ENCODE measurements around the gene PAFAH2.
A peak's percentile ranks its signal among the peaks of the same experiment; 100 is the strongest.
"Not testable (repeated sequence)": the region's sequence is repeated elsewhere in the genome, so short reads cannot be mapped to it uniquely, and the experiment has no call there.

Gene PAFAH2

DNA sequence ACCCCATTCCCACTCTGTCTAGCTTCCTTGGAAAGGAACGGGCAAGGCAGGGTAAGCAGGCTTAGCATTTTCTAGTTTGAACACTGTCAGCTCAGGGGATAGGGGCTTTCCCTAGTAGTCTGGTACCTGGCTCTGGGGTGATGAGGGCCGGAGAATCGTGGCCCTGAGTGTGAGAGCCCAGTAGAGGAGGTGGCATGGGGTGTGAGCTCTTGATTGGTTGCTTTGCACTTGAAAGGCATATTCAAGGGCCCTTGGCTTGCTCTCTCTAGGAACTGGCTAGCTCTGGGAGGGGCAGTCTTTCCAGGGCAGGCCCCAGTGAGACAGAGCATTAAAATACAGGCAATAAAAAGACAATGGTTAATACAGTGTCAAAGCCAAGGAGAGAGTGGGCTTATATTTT is 13.0 kb upstream of the PAFAH2 start:
- DNase-seq (ENCODE audit: low read depth) = no peak

GRCh38 chr1:26009796-26010447 is 12.1 kb upstream of the PAFAH2 start:
- no peak for DNase-seq (ENCODE audit: low read depth)

- no peak for DNase-seq (ENCODE audit: low read depth)
These were observed 8.8 kb upstream of the PAFAH2 start for GRCh38 chr1:26006710-26007109.

GRCh38 chr1:26005434-26006105 is 7.7 kb upstream of the PAFAH2 start:
- no peak for DNase-seq (ENCODE audit: low read depth)

GRCh38 chr1:26003756-26004155 is 5.9 kb upstream of the PAFAH2 start:
- no peak for DNase-seq (ENCODE audit: low read depth)

DNA sequence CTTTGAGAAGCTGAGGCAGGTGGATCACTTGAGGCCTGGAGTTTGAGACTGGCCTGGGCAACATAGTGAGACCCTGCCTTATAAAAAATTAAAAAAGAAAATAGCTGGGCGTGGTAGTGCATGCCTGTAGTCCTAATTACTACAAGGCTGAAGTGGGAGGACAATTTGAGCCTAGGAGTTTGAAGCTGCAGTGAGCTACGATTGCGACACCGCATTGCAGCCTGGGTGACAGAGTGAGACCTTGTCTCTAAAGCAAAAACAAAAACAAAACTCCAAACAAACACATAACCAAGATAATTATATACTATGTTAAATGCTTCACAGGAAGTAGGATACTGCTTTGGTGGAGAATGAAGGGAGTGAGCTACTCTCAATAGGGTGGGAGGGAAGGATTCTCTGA is 5.4 kb upstream of the PAFAH2 start:
- no peak for DNase-seq (ENCODE audit: low read depth)

DNA sequence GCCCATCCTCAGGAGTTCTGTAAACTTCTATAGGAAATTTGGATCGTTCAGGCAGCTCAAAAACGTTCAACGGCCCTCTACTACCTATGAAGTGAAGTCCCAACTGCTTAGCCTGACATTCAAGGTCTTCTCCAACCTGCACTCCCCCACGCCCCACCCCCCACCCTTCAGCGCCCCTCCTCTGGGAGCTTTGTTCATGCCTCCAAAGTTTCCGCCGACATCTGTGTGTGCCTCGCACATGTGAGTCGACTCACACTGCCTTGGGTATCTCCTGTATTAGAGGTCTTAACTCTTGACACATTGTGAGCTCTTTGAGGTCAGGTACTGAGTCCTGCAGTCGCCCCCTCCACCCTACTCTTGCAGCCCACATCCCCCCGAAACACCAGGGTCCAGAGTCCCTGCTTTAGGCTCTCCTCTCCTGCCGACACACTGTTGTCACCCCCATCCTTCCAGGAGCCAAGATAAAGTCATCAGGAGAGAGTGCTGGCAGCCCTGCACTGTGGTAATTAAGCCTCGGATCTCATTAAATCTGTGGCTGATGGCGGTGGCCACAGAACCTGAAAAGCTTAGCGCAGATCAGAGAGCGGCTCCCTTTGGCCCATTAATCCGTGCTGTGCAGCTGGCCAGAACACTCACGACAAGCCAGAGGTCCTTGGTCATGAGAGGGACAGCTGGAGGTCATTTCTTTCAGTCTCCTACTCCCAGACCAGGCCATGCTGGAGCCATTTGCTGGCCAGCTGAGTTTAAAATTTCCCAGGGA is 1.4 kb upstream of the PAFAH2 start:
- DNase-seq (ENCODE audit: low read depth) = no peak

DNA sequence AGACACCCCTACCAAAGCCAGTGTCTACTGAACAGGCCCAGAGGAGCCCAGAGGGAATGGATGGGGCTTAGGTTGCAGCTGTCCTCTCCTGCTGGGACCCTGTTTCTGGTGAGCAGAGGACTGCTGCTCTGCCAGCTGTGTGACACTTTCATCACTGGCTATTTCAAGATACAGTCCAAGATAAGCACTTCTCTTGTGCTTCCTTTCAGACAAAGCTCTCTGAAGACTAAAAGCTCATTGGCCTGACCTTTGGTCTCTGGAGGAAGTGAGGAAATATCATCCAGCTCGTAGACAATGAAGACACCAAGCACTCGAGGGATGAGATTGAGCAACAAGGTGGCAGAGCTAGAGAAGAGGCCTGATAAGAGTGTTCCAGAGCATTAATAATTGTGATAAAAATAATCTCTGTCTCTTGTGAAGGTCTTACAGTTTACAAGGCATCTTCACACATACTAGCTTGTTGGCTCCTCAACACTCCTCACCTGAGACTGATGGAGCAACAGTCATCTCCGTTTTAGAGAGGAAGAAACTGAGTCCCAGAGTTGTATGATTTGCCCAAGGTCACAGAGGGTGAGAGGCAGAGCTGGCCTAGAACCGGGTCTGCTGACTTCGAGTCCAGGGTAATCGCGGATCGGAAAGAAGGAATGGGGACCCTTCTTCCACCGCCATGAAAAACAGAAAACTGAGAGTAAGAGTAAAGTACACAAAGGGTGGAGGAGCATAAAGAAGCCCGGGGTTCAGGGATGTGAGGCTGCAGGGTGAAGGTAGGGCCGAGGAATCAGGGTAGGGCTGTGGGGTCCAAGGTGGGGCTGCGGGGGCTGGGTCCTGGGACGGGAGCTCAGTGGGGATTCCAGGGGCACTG is 666 bp downstream of the PAFAH2 start:
- no peak for DNase-seq (ENCODE audit: low read depth)

DNA sequence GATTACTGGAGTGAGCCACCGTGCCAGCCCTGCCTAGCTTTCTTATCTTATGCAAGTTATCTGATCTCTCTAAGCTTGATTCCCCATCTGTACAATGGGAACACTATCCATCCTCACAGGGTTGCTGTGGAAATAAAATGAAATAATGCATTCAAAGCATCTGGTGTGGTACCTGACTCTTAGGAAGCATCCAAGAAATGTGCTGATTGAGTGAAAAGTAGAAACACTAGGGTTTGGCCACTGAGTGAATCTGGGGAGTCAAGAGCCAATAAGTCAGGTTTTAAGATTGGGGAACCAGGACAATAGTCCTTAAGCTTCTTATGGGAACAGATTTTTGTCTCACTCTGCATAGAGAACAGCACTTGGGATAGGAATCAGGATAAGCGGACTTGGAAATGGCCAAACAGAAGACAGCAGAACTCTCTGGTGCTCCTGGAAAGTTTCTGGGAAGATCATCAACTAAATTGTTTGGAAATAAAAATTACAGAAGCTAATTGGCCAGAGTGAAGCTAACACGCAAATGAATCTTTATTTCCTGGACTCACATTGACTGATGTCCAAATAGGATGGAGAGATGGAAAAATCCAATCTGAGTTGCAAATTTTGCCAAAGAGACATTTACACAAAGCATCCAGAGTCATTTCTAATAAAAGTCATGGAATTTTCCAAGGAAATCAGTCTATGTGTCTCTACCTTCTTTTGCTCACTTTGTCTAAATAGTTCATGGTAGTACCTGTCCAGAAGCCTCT is 3.3 kb downstream of the PAFAH2 start:
- no peak for DNase-seq (ENCODE audit: low read depth)

GRCh38 chr1:25993197-25993951 is 4.5 kb downstream of the PAFAH2 start:
- DNase-seq (ENCODE audit: low read depth) = no peak

DNA sequence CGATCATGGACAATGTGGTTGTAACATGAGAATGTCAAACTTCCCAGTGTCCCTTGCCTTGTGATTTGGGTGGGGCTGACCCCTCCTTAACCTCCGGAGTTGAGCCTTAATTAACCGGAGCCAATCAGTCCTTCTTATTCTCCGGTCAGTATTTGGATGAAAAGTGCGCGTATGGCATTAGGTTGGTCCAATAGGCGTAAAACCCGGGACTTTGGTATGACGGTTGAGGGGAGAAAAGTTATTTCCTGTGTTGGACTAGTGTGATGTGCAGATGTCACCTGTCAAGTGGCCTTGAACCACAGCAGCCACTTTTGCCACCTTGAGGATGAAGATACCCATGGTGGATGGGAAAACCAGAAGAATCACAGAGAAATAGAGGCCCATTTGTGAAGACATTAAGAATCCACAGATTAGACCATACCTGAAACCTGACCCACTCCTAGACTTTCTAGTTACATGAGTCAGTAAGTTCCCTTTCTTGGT is 5.1 kb downstream of the PAFAH2 start:
- no peak for DNase-seq (ENCODE audit: low read depth)

DNA sequence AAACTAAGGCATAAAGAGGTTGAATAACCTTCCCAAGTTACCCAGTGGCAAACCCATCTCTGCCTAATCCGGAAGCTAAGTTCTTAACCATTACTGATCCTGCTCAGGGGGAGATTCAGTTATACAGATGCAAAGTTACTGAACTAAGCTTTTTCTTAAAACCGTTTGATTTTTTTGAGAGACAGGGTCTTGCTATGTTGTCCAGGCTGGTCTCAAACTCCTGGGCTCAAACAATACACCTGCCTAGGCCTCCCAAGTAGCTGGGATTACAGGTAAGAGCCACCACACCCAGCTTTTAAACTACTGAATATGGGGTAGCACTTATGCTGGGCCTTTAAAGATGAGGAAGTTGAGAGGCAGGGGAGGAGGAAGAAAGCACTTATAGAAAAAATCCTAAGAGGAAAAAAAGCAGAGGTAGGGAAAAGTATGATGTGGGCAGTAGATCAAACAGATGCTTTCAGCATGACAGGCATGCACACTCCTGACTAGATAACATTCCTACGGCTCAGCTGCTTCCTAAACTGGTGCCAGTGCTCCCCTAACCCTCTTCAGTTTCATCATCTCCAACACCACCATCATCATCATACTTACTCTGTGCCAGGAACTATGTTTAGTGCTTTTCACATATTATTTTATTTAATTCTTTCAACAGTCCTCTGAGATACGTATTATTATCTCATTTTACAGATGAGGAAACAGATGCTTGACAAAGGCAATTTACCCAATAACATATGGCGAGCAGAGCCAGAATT is 5.8 kb downstream of the PAFAH2 start:
- DNase-seq (ENCODE audit: low read depth) = no peak

DNA sequence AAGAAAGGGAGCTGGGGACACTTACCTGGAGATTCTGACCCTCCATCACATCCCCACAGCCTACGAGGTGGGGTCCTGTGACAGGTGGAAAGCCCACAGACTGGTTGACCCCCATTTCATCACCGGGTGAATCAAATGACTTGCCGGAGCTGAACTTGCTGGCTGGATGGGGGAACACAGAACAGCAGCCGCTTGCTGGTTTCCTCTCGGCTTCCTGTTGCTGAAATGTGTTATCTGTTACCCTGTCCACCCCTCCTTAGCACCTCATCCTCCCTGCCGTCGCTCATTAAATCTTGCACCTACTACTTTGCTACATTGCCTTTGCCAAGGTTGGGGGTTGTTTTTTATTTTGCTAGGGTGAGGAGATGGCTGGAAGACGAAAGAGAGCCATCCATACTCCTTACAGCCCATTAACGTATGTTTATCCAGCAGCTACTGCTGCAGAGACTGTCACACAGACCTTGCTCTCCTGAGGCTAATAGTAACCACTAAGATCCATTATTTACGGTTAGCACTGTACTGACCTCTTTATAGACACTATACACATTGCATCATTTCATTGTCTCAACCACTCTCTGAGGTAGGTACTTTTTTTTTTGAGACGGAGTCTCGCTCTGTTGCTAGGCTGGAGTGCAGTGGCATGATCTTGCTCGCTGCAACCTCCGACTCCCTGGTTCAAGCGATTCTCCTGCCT is 7.0 kb downstream of the PAFAH2 start:
- DNase-seq (ENCODE audit: low read depth) = peak; percentile 39

DNA sequence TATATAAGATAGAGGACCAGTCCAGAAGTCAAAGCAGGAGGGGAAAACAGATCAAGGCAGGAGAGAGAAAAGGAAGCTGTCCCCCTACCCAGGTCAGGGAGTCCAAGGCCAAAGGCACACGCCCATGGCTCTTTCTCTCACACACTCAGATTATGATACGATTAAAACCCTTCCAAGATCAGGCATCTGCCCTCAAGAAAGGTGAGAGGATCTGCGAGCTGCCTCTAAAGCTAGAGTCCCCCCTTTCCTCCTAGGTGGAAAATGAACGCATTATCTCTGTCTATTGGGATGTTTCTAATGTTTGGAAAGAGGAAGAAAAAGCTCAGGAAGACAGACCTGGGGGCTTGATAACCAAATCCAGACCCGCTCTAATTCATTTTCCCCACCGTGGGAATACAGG is 7.6 kb downstream of the PAFAH2 start:
- no peak for DNase-seq (ENCODE audit: low read depth)

GRCh38 chr1:25989440-25990234 is 8.2 kb downstream of the PAFAH2 start:
- DNase-seq (ENCODE audit: low read depth) = no peak

GRCh38 chr1:25987951-25988350 is 9.9 kb downstream of the PAFAH2 start:
- no peak for DNase-seq (ENCODE audit: low read depth)

DNA sequence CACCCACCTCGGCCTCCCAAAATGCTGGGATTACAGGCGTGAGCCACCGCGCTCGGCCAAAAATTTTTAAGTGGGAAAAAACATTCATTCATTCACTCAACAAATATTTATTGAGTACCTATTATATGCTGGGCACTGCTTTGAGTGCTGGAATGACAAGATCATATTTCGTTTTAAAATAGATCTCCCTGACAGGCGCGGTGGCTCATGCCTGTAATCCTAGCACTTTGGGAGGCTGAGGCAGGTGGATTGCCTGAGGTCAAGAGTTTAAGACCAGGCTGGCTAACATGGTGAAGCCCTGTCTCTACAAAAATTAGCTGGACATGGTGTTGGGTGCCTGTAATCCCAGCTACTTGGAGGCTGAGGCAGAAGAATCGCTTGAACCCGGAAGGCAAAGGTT is 11.1 kb downstream of the PAFAH2 start:
- DNase-seq (ENCODE audit: low read depth) = not testable (repeated sequence)

- DNase-seq (ENCODE audit: low read depth) = no peak
These were observed 12.2 kb downstream of the PAFAH2 start for GRCh38 chr1:25985670-25986069.

Data from stimulated activated CD8-positive, alpha-beta memory T cell treated with anti-CD3 and anti-CD28 coated beads, Interleukin-12 subunit alpha, Interleukin-12 subunit beta, amount 100 ng/mL, for 1 hour (primary cell).